Ascending aorta (tissue), 2 donors: ENCODE measurements around the gene C11orf52. TPM values are rescaled to one million over a fixed set of nuclear protein-coding genes. Genes with fewer than 3 reads are reported as not detected.

Source experiments
- DNase-seq, 2 donors: peaks; one replicate each; pipeline ENCODE4 v3.0.0-alpha.2; 2019; ENCODE audit warnings: low spot score in 2 of 2
- H3K27ac ChIP-seq, 2 donors: fragments of 200-600 bp; sonication (generic); one replicate each; pipeline ENCODE4 v1.5.1; 2016 to 2017; ENCODE audit warnings: mild to moderate bottlenecking in 1 of 2
- H3K27me3 ChIP-seq: fragments of 200-600 bp; sonication (generic); one replicate; pipeline ENCODE4 v1.5.1; 2017
- H3K36me3 ChIP-seq, 2 donors: fragments of 200-600 bp; sonication (generic); one replicate each; pipeline ENCODE4 v1.5.1; 2016
- H3K4me1 ChIP-seq, 2 donors: fragments of 200-600 bp; sonication (generic); one replicate each; pipeline ENCODE4 v1.5.1; 2016 to 2017; ENCODE audit warnings: mild to moderate bottlenecking in 1 of 2
- H3K4me3 ChIP-seq, 2 donors: fragments of 200-600 bp; sonication (generic); one replicate each; pipeline ENCODE4 v1.5.1; 2016 to 2017; ENCODE audit warnings: mild to moderate bottlenecking in 1 of 2
- H3K9me3 ChIP-seq, 2 donors: fragments of 200-600 bp; sonication (generic); one replicate each; pipeline ENCODE4 v1.5.1; 2016
- intact Hi-C: fragments of 100-400 bp; cut with DNase I; formaldehyde crosslinking; loops from one replicate; pipeline ENCODE4 v1.15.1; 2023
- total RNA-seq: library from RNA; depleted of rRNA; stranded (reverse); fragments of >200 nt; gene quantifications from one replicate; pipeline ENCODE4 v1.1.0, GENCODE V29; 2016
- TF ChIP-seq, protein P1 (sequence below), 3 experiments: fragments of 200-600 bp in 2 of 3; fragments of 450-650 bp in 1 of 3; sonication (generic) in 2 of 3; IDR thresholded peaks; one replicate each; pipeline ENCODE4 v1.5.1; 2016 to 2019; ENCODE audit warnings: antibody characterized with exemption in 3 of 3, mild to moderate bottlenecking in 1 of 3, moderate library complexity in 1 of 3

C11orf52 gene
- total RNA-seq, 1 donor from 2014 or later = not detected

DNA sequence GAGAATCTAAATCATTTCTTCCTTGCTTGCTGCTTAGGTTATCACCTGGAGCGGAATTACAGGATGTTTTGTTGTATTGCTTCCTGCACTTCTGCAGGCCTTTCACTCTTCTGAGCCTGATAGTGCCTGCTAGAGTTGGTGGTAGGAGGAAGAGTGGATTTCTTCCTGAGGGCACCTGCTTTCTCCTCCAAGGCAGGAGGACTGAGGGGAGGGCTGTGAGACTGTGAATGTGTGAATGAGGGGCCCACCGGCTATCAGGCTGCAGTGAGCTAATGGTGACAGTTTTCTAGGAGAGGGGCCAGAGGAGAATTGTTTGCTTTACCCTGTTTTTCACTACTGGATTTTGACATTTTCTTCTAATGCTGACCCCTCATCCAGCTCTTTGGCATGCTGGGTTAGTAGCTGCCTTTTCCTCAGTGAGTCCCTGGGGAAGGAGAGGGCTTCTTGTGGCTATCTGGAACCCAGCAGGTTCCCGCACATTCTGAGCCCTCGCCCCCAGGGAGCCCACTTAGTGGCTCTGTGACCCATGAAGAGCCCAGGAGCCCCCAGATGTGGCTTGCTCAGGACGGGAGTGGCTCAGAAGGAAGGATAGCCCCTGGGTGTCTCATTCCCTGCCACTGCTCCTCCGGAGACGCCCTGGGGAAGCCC is 57.5 kb downstream of the C11orf52 start:
- H3K9me3 ChIP-seq = no peaks in the 10 kb centered on the region
- peak overlapping the region; percentile 58 to 97 for H3K4me3 ChIP-seq
- peaks cover 6 to 12% of the 10 kb centered on the region in 2 donors for H3K36me3 ChIP-seq
- no peaks in the 10 kb centered on the region for H3K27me3 ChIP-seq
- no peak for DNase-seq
- TF ChIP-seq, protein P1, sequence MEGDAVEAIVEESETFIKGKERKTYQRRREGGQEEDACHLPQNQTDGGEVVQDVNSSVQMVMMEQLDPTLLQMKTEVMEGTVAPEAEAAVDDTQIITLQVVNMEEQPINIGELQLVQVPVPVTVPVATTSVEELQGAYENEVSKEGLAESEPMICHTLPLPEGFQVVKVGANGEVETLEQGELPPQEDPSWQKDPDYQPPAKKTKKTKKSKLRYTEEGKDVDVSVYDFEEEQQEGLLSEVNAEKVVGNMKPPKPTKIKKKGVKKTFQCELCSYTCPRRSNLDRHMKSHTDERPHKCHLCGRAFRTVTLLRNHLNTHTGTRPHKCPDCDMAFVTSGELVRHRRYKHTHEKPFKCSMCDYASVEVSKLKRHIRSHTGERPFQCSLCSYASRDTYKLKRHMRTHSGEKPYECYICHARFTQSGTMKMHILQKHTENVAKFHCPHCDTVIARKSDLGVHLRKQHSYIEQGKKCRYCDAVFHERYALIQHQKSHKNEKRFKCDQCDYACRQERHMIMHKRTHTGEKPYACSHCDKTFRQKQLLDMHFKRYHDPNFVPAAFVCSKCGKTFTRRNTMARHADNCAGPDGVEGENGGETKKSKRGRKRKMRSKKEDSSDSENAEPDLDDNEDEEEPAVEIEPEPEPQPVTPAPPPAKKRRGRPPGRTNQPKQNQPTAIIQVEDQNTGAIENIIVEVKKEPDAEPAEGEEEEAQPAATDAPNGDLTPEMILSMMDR (IDR thresholded peaks at IDR 0.05) = no peak
- intact Hi-C loops = loop anchor here (2.0 to 5.0 kb wide), 3 partner anchors 41 to 105 kb away; partner anchors contain the start of genes ALG9, NKAPD1 and PIH1D2
- H3K27ac ChIP-seq = peak overlapping the region; percentile 92 to 99
- peaks cover 3 to 20% of the 10 kb centered on the region in 2 donors for H3K4me1 ChIP-seq

Other genes with a start within 250 kb of the C11orf52 start
- gene PPP2R1B, start 152.5 kb upstream of the C11orf52 start, total RNA-seq = 7.7 TPM
- 16.8 TPM for gene ALG9, start 47.3 kb upstream of the C11orf52 start, total RNA-seq
- 0.53 TPM for gene FDXACB1, start 39.7 kb upstream of the C11orf52 start, total RNA-seq
- not detected for gene CFAP68, start 39.4 kb upstream of the C11orf52 start, total RNA-seq
- 288 TPM for gene CRYAB, start 7.1 kb upstream of the C11orf52 start, total RNA-seq
- gene HSPB2, start 6.2 kb upstream of the C11orf52 start, total RNA-seq = not detected
- gene DIXDC1, start 18.4 kb downstream of the C11orf52 start, total RNA-seq = 48.9 TPM
- gene DLAT, start 106.5 kb downstream of the C11orf52 start, total RNA-seq = 21.3 TPM
- not detected for gene PIH1D2, start 155.1 kb downstream of the C11orf52 start, total RNA-seq
- gene NKAPD1, start 155.4 kb downstream of the C11orf52 start, total RNA-seq = 12.2 TPM
- 28.9 TPM for gene TIMM8B, start 167.8 kb downstream of the C11orf52 start, total RNA-seq
- 68.5 TPM for gene SDHD, start 168.0 kb downstream of the C11orf52 start, total RNA-seq
- gene IL18, start 245.2 kb downstream of the C11orf52 start, total RNA-seq = 9.0 TPM
- gene TEX12, start 248.5 kb downstream of the C11orf52 start, total RNA-seq = not detected